Measurements from ENCODE around the gene AGRN.
"Not testable (repeated sequence)": the region's sequence is repeated elsewhere in the genome, so short reads cannot be mapped to it uniquely, and the experiment has no call there.

The AGRN gene

GRCh38 chr1:1083416-1084371, 63.8 kb downstream of the AGRN start:
- DNase-seq, result no peak

DNA sequence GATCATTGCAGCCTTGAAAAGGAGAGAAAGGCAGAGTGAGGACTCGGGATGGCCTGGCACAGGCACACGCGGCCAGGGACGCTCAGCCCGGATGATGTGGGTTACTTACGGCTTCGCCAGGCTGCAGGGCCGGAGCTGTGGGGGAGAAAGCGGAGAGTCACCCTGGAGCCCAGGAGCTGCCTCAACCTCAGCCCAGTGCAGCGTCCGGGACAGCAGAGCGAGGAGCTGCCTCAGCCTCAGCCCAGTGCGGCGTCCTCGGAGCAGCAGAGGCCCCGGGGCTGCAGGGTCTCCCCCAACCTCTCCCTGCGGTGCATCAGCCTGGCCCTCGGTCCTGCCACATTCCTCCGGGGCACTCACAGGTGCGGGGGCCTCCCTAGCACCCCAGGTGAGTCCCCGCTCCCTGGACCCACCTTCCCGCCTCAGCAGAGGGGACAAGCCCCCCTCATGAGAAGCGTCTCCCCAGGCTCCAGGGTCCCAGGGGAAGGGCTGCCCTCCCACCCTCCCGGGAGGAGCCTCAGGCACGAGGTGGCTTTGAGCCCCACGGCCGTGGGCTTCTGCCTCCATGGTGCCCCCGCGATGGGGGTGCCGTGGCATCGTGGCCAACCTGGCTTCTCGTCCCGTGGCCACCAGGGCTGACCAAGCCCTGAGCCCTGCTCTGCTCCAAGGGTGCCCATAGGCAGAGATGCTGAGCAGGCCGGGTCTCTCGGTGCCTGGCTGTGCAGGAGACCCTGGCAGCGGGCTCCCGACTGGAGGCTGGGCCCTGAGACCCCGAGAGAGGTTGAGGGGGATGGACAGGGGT, 64.7 kb downstream of the AGRN start:
- DNase-seq, result no peak

DNA sequence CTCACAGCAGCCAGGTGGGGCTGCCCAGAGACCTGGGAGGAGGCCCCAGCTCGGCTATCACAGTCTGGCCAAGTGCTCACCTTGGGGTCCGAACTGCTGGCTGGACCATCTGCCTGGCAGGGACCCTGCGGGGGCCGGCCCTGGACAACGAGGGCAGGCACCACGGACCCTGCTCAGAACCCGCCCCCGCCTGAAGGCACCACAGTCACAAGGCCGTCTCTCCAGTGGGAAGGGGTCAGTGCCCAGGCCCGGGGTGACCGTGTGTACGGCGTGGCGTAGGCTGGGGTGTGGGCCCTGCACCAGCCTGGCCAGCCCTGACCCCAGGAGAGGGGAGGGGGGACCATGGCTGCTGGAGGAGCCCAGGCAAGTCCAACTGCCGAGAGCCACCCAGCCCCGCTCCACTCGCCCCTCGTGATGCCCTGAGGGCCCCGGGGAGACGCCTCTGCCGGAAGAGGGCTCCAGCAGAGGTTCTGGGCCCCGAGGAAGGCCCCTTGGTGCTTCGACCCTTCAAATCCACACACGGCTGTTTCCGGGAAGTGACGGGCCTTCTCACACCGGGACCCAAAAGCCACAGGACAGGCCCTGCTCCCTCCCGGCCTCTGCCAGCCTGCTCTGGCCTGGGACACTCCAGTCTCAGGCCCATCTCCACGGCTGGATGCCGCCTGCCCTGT, 65.4 kb downstream of the AGRN start:
- no peak for DNase-seq

DNA sequence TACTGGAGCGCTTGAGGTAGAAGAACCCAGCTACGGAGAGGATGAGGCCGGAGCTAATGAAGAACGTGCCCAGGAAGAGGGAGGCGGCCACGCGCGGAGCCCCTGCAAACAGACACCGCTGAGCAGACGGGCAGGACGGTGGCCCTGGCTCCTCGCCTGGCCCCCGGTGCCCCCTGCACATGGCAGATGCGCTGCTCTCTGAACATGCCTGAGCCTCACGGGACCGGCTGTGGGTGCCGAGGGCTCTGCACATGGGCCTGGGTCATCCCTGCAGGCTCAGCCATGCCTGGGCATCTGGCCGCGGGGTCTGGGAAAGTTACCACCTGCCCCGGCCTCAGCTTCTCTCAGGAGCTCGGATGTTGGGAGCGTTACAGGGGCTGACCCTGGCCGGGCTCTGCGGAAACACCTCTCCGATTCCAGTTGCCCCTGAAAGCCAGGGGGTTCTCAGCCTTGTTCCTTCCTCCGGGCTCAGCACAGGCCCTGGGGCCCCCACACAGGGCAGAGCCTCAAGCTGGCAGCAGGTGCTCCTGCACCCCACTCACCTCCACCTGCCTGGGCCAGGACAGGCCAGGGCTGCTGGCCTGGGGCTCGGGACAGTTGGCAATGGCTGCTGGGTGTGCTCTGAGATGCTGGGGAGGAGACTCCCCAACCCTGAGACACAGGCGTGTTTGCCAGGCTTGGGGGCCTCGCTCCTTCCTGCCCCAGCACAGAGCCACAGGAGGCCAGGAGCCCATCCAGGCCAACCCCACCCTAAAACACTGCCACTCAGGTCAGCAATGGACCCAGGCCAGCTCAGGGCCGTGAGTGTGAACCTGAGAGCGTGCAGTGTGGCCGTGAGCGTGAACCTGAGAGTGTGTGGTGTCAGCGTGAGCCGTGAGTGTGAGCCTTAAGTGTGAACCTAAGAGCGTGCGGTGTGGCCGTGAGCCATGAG, 66.3 kb downstream of the AGRN start:
- no peak for DNase-seq

GRCh38 chr1:1086911-1087341, 67.0 kb downstream of the AGRN start:
- no peak for DNase-seq

- DNase-seq, result no peak
Observed at GRCh38 chr1:1087351-1088028, 67.6 kb downstream of the AGRN start.

- no peak for DNase-seq
Observed at GRCh38 chr1:1088029-1088800, 68.3 kb downstream of the AGRN start.

- no peak for DNase-seq
Observed at GRCh38 chr1:1088801-1089680, 69.1 kb downstream of the AGRN start.

- DNase-seq, result no peak
Observed at GRCh38 chr1:1089731-1090423, 70.0 kb downstream of the AGRN start.

DNA sequence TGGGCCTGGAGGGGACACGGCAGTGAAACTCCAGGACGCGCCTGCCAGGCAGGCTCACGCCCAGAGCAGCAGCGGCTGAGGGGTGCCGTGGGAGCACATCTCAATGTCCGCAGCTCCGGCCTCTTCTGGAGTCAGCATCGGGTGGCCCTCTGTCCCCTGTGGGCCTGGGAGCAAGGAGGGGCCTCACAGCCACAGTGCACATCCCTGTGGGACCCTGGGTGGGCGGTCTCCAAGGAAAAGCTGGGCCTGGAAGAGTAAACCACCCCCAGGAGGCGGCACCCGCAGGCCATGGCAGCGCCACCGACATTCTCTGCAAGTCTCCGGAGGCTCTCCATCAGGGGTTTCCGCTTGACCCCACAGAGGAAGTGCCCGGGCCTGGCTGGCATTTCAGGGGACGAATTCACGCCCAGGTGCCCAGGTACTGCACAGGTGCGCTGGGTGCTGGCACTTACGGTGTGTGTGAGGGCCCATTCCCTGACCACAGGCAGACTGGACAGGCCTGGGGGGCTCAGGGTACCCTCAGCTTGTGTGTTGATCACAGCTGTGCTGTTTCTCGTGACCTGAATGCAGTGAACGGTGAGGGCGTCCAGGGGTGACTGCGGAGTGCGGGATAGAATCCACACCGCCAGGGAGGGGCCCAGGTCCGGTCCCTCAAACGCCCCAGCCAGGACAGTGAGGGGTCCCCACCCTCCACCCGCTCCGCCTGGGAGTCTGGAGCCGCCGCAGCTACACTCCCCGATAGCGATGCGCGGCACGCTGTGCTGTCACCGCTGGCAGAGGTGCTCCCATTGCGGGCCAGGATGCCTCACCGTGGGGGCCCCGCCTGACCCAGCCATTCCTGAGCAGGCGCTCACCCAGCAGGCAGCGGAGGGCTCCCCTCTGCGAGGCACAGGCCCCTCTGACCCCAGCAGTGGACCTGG, 70.8 kb downstream of the AGRN start:
- no peak for DNase-seq

GRCh38 chr1:1091344-1092148, 71.6 kb downstream of the AGRN start:
- DNase-seq, result no peak

DNA sequence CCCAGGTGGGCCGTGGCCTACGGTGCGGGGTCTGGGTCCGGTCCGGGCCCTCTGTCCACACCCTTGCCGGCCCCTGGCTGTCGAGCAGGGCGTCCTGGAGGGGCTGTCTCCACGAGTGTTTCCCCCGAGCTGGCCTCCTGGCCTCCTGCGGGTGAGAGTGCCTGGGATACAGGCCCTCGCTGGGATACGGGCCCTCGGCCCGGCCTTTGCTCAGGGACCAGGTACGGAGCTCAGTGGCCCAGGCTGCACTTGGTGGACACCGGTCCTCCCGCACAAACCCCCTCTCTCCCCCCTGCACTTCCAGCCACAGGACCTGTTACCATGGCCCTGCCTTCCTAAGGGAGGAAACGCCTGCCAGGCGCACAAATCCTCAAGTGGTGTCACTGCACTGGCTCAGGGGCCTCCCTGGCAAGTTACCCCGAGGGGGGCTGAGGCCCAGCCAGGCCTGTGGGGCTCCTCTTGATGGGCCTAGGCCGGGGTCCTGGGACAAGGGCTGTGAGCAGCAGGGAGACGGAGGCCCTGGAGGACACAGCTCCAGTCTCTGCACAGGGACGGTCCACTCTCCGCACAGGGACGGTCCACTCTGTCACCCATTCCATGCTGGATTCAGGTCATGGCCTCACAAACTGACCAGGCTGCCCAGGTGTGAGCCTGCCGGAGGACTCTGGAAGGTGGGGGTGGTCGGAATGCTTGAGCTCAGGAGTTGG, 72.4 kb downstream of the AGRN start:
- DNase-seq, result no peak

- no peak for DNase-seq
Observed at GRCh38 chr1:1092894-1093609, 73.1 kb downstream of the AGRN start.

- DNase-seq, result no peak
Observed at GRCh38 chr1:1093610-1093943, 73.7 kb downstream of the AGRN start.

- no peak for DNase-seq
Observed at GRCh38 chr1:1094981-1095380, 75.1 kb downstream of the AGRN start.

DNA sequence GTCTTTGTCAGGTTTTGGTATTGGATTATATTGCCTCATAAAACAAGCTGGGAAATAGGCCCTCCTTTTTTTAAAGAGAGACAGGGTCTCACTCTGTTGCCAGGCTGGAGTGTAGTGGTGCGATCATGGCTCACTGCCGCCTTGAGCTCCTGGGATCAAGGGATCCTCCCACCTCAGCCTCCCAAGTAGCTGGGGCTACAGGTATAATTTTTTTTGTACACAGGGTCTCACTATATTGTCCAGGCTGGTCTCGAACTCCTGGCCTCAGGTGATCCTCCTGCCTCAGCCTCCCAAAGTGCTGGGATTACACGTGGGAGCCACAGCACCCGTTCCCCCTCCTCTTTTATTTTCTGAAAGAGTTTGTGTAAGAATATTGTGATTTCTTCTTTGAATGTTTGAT, 76.2 kb downstream of the AGRN start:
- DNase-seq, result not testable (repeated sequence)

Measured in activated effector memory CD4-positive, alpha-beta T cell treated with Interleukin-2 at 50 U/mL for 16 hours (primary cell).